HCT116 (cell line): ENCODE data around the gene COBLL1. TPM values are rescaled to one million over a fixed set of nuclear protein-coding genes. Genes with fewer than 3 reads are reported as not detected.

Experiments
- ATAC-seq: fragments of 200-7000 bp; cut with Tn5 transposase; 2 replicates; pipeline ENCODE4 v1.9.1; 2020; ENCODE audit warnings: mild to moderate bottlenecking, moderate library complexity
- BruUV-seq: library from RNA; stranded (reverse); fragments of 400-500 nt; replicated peaks from 2 replicates; lab custom pipeline; 2021; lab: Mats Ljungman, UMichigan
- CTCF ChIA-PET: fragments of 300-600 bp; sonication (Branson Sonifier 250); formaldehyde crosslinking; loops from one replicate; lab custom pipeline; 2021; ENCODE audit warnings: antibody characterized with exemption; lab: Charles Lee
- POLR2A ChIA-PET: fragments of 300-600, 350-600 bp; sonication (Branson Sonifier 250); formaldehyde crosslinking; loops from one replicate; lab custom pipeline; 2021; ENCODE audit warnings: antibody characterized with exemption; lab: Charles Lee
- RAD21 ChIA-PET, 2 experiments: fragments of 300-600 bp; sonication (Branson Sonifier 250); formaldehyde crosslinking; loops; one replicate each; lab custom pipeline; 2023; ENCODE audit warnings: low total read pairs in 2 of 2; ENCODE audit not compliant: uncharacterized antibody in 2 of 2, unreplicated experiment in 2 of 2, low non-redundant PET in 1 of 2; lab: Charles Lee
- DNase-seq: peaks from one replicate; pipeline ENCODE4 v3.0.0-alpha.2; 2010; ENCODE audit warnings: low read depth, low spot score
- H2AFZ ChIP-seq: fragments of 200-600 bp; shearing (Covaris generic), sonication (generic); 2 replicates; pipeline ENCODE4 v1.6.1; 2017; ENCODE audit warnings: low read depth, mixed run types, mixed read lengths, antibody characterized with exemption, low read length; ENCODE audit not compliant: poor library complexity, severe bottlenecking
- H3K27ac ChIP-seq: 2 replicates; pipeline ENCODE4 v1.5.1; 2012; ENCODE audit warnings: low read depth, low read length
- H3K27me3 ChIP-seq: fragments of 200-600 bp; sonication (generic); 2 replicates; pipeline ENCODE4 v1.6.1; 2016; ENCODE audit warnings: mixed run types, low read length, mixed read lengths; ENCODE audit not compliant: insufficient read depth
- H3K36me3 ChIP-seq, 2 experiments: fragments of 200-500 bp in 1 of 2; fragments of 200-600 bp in 1 of 2; sonication (Bioruptor generic) in 1 of 2; sonication (generic) in 1 of 2; 2 replicates each; pipeline versions ENCODE4 v1.5.1 to v1.6.1; 2014 to 2016; ENCODE audit warnings: low read length in 2 of 2, inconsistent platforms in 1 of 2, mixed read lengths in 1 of 2, mixed run types in 1 of 2; ENCODE audit not compliant: insufficient read depth in 2 of 2, control insufficient read depth in 1 of 2
- H3K4me1 ChIP-seq, 2 experiments: fragments of 200-600 bp in 1 of 2; sonication (generic) in 1 of 2; 2 replicates each; pipeline versions ENCODE4 v1.5.1 to v1.6.1; 2012 to 2017; ENCODE audit warnings: low read length in 2 of 2, inconsistent platforms in 1 of 2, mild to moderate bottlenecking in 1 of 2, mixed read lengths in 1 of 2, mixed run types in 1 of 2, moderate library complexity in 1 of 2; ENCODE audit not compliant: insufficient read depth in 2 of 2, control insufficient read depth in 1 of 2
- H3K4me2 ChIP-seq: fragments of 200-600 bp; sonication (generic); 2 replicates; pipeline ENCODE4 v1.6.1; 2017; ENCODE audit warnings: mixed run types, low read length, mixed read lengths
- H3K4me3 ChIP-seq, 2 experiments: fragments of 200-600 bp in 1 of 2; sonication (generic) in 1 of 2; replicated peaks in 1 of 2; 2 replicates each; pipeline ENCODE4 v1.5.1; 2011 to 2016; ENCODE audit warnings: low read length in 2 of 2, control low read depth in 1 of 2, low read depth in 1 of 2, mild to moderate bottlenecking in 1 of 2, mixed read lengths in 1 of 2, mixed run types in 1 of 2
- H3K79me2 ChIP-seq: fragments of 200-600 bp; sonication (generic); 2 replicates; pipeline ENCODE4 v1.6.1; 2017; ENCODE audit warnings: mild to moderate bottlenecking, mixed run types, low read length, moderate library complexity, mixed read lengths; ENCODE audit not compliant: insufficient read depth
- H3K9ac ChIP-seq: fragments of 200-600 bp; sonication (generic); 2 replicates; pipeline ENCODE4 v1.6.1; 2016; ENCODE audit warnings: low read length, mixed read lengths
- H3K9me2 ChIP-seq: fragments of 200-600 bp; sonication (generic), shearing (Covaris generic); 2 replicates; pipeline ENCODE4 v1.6.1; 2017; ENCODE audit warnings: mixed run types, mild to moderate bottlenecking, moderate library complexity; ENCODE audit not compliant: insufficient read depth
- H3K9me3 ChIP-seq, 2 experiments: fragments of 200-500 bp in 1 of 2; fragments of 200-600 bp in 1 of 2; sonication (Bioruptor generic) in 1 of 2; sonication (generic) in 1 of 2; 2 replicates each; pipeline ENCODE4 v1.6.1; 2014 to 2017; ENCODE audit warnings: low read length in 2 of 2, mixed read lengths in 2 of 2, inconsistent platforms in 1 of 2, low read depth in 1 of 2, mild to moderate bottlenecking in 1 of 2, mixed run types in 1 of 2, moderate library complexity in 1 of 2; ENCODE audit not compliant: control insufficient read depth in 1 of 2, insufficient read depth in 1 of 2
- H4K20me1 ChIP-seq: fragments of 200-600 bp; sonication (generic), shearing (Covaris generic); 2 replicates; pipeline ENCODE4 v1.6.1; 2017; ENCODE audit warnings: mixed run types, mild to moderate bottlenecking, moderate library complexity; ENCODE audit not compliant: insufficient read depth
- EGR1 ChIP-seq: IDR thresholded peaks from 2 replicates; pipeline ENCODE4 v1.6.1; 2012; ENCODE audit warnings: low read depth
- EZH2 ChIP-seq: fragments of 200-600 bp; sonication (generic); IDR thresholded peaks from 2 replicates; pipeline ENCODE4 v1.6.1; 2017; ENCODE audit warnings: antibody characterized with exemption, mixed run types
- EZH2phosphoT487 ChIP-seq: fragments of 200-600 bp; IDR thresholded peaks from 2 replicates; pipeline ENCODE4 v1.6.1; 2018; ENCODE audit warnings: antibody characterized with exemption, borderline replicate concordance
- POLR2A ChIP-seq: IDR thresholded peaks from 2 replicates; pipeline ENCODE4 v1.7.0; 2011; ENCODE audit warnings: borderline replicate concordance; ENCODE audit not compliant: insufficient read depth, insufficient read length; ENCODE audit errors: extremely low read depth
- POLR2AphosphoS5 ChIP-seq: IDR thresholded peaks from 2 replicates; pipeline ENCODE4 v1.6.1; 2011; ENCODE audit warnings: mild to moderate bottlenecking, low read depth, low read length, moderate library complexity
- SP1 ChIP-seq: IDR thresholded peaks from 2 replicates; pipeline ENCODE4 v1.6.1; 2012; ENCODE audit warnings: low read depth
- ZFX ChIP-seq: fragments of 450-650 bp; IDR thresholded peaks from 2 replicates; pipeline ENCODE4 v1.6.1; 2017
- intact Hi-C: fragments of 100-400 bp; cut with micrococcal nuclease; formaldehyde crosslinking; loops from 2 replicates; pipeline ENCODE4 v1.10.0; 2022
- total RNA-seq: library from RNA; stranded (reverse); gene quantifications from one replicate; pipeline ENCODE4 v1.2.1, GENCODE V29; 2021; ENCODE audit not compliant: unreplicated experiment
- TF ChIP-seq, protein P1 (sequence below): IDR thresholded peaks from 2 replicates; pipeline ENCODE4 v1.6.1; 2012; ENCODE audit warnings: low read depth
- TF ChIP-seq, protein P2 (sequence below): IDR thresholded peaks from 2 replicates; pipeline ENCODE4 v1.6.1; 2012

The COBLL1 gene
- total RNA-seq, 1 experiment from 2014 or later, result 3.6 TPM

DNA sequence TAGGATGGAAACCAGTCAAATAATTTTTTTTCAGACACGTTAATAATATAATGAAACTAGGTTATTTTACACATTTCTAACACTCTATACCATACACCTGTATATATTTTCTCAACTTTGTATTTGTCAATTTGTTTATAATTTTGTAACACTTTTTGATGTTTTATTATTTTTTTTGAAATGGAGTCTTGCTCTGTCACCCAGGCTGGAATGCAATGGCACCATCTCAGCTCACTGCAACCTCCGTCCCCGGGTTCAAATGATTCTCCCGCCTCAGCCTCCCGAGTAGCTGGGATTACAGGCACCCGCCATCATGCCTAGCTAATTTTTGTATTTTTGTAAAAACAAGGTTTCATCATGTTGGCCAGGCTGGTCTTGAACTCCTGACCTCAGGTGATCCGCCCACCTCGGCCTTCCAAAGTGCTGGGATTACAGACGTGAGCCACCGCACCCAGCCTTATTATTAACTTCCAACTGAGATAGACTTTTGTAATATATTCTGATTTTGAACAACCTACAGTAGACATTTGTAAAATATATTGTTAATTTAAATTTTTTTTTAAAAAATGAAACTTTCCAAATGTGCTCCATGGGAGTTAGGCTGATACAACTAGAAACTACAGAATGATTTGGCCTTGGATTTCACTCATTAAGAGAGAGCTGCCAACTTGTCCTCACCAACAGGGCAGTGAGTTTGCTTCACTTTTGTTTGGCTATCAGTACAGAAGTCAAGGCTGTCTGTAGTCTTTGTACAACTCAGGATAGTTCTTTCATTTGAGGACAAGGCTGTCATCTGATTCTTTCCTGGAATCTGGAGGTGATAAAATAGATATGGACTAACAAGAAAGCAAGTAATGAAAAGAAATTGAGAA, 33.9 kb upstream of the COBLL1 start (continued):
- TF ChIP-seq, protein P1, sequence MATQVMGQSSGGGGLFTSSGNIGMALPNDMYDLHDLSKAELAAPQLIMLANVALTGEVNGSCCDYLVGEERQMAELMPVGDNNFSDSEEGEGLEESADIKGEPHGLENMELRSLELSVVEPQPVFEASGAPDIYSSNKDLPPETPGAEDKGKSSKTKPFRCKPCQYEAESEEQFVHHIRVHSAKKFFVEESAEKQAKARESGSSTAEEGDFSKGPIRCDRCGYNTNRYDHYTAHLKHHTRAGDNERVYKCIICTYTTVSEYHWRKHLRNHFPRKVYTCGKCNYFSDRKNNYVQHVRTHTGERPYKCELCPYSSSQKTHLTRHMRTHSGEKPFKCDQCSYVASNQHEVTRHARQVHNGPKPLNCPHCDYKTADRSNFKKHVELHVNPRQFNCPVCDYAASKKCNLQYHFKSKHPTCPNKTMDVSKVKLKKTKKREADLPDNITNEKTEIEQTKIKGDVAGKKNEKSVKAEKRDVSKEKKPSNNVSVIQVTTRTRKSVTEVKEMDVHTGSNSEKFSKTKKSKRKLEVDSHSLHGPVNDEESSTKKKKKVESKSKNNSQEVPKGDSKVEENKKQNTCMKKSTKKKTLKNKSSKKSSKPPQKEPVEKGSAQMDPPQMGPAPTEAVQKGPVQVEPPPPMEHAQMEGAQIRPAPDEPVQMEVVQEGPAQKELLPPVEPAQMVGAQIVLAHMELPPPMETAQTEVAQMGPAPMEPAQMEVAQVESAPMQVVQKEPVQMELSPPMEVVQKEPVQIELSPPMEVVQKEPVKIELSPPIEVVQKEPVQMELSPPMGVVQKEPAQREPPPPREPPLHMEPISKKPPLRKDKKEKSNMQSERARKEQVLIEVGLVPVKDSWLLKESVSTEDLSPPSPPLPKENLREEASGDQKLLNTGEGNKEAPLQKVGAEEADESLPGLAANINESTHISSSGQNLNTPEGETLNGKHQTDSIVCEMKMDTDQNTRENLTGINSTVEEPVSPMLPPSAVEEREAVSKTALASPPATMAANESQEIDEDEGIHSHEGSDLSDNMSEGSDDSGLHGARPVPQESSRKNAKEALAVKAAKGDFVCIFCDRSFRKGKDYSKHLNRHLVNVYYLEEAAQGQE, result no peak
- no peak for TF ChIP-seq SP1
- TF ChIP-seq EGR1, result no peak
- TF ChIP-seq POLR2AphosphoS5, result no peak
- TF ChIP-seq POLR2A, result no peak
- TF ChIP-seq ZFX, result no peak

DNA sequence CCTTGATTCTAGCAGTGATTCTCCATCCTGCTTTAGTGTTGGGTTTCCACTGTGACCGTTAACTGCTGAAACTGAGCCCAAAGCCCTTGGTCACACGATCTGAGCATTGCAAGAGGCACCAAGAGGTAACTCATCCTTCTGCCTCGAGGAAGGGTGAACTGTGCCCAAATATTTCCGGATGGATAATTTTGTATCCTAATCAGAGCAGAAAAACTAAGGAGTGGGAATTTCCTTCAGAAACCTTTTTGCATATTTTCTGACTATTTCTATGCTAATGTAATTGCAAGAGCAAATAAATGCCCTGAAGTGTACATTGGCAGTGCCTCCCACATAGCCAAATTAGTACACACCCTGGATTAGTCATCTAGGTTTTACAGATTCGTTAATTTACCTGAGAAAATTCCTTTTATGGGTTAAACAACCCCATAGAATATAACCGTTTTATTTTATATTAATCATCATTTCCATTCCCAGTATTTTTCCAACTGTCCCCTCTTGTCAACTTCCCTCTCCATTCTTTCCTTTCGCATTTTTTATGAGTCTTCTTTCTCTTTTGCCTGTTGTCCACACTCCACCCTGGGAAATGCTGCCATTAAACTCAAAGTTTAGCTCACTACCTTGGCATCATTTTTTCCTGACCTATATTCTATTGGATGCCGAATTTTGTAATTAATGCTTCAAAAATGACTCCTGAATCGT, 31.7 kb upstream of the COBLL1 start:
- ATAC-seq, result no peak
- CTCF ChIA-PET, result no interaction called here

More for the DNA sequence above, 31.7 kb upstream of the COBLL1 start:
- Histone ChIP-seq H3K9me2 (no peaks in the 10 kb centered on the region), H4K20me1 (no peaks in the 10 kb centered on the region), H3K36me3 (no peaks in the 10 kb centered on the region), H3K79me2 (no peaks in the 10 kb centered on the region), H3K4me1 (no peaks in the 10 kb centered on the region), H3K27me3 (no peaks in the 10 kb centered on the region), H3K4me2 (no peak overlapping the region), H2AFZ (no peak overlapping the region), H3K9ac (no peak overlapping the region), H3K4me3 (no peak overlapping the region), H3K27ac (no peak overlapping the region), H3K9me3 (no peaks in the 10 kb centered on the region)
- no peak for DNase-seq
- intact Hi-C loops, result no loop called here
- ChIA-PET POLR2A (no interaction called here), RAD21 (no interaction called here)
- TF ChIP-seq, protein P2, sequence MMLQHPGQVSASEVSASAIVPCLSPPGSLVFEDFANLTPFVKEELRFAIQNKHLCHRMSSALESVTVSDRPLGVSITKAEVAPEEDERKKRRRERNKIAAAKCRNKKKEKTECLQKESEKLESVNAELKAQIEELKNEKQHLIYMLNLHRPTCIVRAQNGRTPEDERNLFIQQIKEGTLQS, result no peak
- TF ChIP-seq EZH2phosphoT487 (no peak), EZH2 (no peak)
- TF ChIP-seq, protein P1, result no peak
- no TSS peak for BruUV-seq
